ENCODE measurements around the gene RBBP5.

Gene RBBP5

GRCh38 chr1:205128050-205128449 is 6.3 kb upstream of the RBBP5 start:
- DNase-seq: no peak

GRCh38 chr1:205127646-205128045 is 5.9 kb upstream of the RBBP5 start:
- DNase-seq: no peak

DNA sequence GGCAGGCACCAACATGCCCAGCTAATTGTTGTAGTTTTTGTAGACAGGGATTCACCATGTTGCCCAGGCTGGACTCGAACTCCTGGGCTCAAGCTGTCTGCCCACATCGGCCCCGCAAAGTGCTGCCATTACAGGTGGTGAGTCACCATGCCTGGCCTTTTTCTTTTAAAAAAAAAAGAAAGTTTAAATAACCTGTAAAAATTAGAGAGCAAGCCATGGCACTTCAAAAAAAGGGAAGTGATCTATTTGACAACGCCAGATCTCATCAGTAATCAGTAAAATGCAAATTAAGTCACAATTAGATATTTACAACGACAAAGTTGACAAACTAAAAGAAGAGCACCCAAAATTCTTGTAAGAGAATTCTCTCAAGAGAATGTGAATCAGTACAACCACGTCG is 2.9 kb upstream of the RBBP5 start:
- DNase-seq: peak; percentile 4

- DNase-seq: no peak
Observed at GRCh38 chr1:205122489-205122882, 708 bp upstream of the RBBP5 start.

- DNase-seq: no peak
Observed at GRCh38 chr1:205118752-205119151, 3.0 kb downstream of the RBBP5 start.

GRCh38 chr1:205111354-205111753 is 10.4 kb downstream of the RBBP5 start:
- DNase-seq: no peak

DNA sequence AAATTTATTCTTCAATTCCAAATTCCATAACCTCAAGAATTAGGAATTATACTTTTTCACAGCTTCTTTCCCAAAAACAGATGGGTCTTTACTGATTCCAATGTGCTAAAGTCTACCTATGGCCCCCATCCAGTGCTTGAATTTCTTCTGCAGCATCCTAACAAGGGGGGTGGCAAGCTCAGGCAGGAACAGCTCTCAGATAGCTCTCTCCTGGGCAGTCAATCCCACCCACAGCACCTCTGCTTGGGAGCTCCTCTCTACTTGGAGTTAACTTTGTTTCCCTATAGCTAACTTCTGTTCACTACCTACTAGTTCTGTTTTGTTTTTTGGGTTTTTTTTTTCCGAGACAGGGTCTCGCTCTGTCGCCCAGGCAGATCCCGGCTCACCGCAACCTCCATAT is 12.1 kb downstream of the RBBP5 start:
- DNase-seq: no peak

DNA sequence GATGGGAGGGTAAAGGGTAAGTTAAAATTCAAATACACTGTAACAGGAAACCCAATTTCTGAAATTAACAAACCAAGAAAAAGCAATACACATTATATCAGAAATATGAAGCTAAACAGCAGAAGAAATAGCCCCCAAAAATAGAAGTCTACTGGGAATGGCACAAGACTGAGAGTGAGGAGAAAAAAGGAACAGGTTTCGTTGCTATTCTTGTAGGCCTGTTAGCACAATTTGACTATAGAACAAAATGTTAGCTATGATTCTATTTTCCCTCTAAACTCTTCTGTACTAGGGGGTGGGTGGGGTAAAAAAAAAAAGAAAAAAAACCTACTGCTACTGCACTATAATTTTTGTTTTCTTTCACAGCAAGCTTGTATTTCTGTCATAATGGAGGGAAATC is 12.5 kb downstream of the RBBP5 start:
- no peak for DNase-seq

DNA sequence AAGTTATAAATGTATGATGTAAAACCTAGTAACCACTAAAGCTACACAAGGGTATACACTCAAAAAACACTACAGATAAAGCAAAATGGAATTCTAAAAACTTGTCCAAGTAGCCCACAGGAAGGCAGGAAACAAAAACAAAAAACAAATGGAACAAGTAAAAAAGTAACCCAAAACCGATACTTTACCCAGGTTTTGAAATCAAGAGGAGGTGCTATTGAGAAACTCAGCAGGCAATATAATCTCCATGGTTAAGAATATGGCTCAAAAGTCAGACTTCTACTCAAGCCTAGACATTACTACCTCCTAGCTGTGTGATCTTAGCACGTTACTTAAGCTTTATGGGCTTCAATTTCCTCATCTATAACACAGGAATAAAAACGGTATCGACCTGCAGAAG is 13.3 kb downstream of the RBBP5 start:
- DNase-seq: no peak

- no peak for DNase-seq
Observed at GRCh38 chr1:205107327-205107726, 14.5 kb downstream of the RBBP5 start.

DNA sequence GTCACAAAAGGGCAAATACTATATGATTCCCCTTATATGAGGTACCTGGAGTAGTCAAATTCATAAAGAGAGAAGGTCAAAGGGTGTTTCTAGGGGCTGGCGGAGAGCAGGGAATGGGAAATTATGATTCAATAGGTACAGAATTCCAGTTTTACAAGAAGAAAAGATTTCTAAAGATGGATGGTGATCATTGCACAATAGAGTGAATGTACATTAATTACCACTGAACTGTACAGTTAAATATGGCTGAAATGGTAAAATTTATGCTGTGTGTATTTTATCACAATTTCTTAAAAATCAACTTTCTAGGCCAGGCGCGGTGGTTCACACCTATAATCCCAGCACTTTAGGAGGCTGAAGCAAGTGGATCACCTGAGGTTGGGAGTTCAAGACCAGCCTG is 19.4 kb downstream of the RBBP5 start:
- DNase-seq: no peak

- no peak for DNase-seq
Observed at GRCh38 chr1:205098242-205098641, 23.5 kb downstream of the RBBP5 start.

DNA sequence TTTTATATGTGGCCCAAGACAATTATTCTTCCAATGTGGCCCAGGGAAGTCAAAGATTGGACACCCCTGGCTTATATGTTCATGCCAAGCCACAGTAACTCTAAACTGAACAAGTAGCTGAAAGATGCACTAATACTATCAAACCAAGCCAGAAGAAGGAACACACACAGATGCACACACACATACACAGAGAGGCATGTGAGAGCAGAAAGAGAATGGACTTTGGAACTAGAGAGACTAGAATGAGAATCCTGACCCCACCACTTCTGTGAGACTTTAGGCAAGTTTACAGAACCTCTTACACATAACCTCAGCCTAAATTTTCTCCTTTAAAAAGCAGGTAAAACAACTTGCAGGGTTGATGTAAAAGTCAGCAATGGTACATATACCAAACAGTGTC is 26.4 kb downstream of the RBBP5 start:
- no peak for DNase-seq

GRCh38 chr1:205091043-205091740 is 30.6 kb downstream of the RBBP5 start:
- DNase-seq: no peak

GRCh38 chr1:205088341-205088740 is 33.4 kb downstream of the RBBP5 start:
- no peak for DNase-seq

DNA sequence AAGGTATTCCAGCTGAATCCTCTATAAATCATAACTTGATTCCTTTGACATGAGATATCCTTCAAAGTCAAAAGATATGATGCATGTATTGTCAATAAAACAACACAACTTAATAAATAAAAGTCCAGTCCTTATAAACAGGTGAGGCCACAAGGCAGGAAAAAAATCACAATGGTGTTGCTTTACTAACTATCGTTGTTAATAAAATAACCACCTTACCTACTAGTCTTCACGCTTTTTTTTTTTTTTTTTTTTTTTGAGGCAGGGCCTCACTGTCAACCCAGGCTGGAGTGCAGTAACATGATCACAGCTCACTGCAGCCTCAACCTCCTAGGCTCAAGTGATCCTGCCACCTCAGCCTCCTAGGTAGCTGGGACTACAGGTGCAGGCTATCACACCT is 37.4 kb downstream of the RBBP5 start, which contains the start of gene TMEM81:
Gene TMEM81, minus strand, starts transcription at position 101 of the 400 bp plus-strand sequence. CDS start 140 bp downstream, outside the sequence.
- DNase-seq: no peak

DNA sequence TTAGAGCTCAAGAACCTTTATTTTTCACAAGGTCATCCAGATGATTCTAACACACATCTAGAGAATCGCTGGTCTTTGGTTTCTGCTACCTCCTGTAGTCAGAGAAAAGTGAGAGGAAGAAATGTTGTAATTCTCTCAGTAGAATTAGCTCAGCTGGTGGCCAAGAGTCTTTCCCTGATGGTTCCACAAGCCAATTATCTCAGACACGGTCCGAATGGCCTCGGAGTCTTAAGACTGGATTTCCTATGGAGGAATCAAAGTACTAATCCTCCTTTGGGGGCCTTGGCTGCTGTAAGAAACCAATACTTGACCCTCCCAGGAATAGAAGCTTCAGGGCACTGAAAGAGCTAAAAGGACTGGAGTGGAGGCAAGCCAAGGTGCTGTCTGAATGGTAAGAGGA is 39.3 kb downstream of the RBBP5 start:
- DNase-seq: no peak

- DNase-seq: no peak
Observed at GRCh38 chr1:205077934-205078311, 43.9 kb downstream of the RBBP5 start.

GRCh38 chr1:205077158-205077933 is 44.4 kb downstream of the RBBP5 start:
- no peak for DNase-seq

DNA sequence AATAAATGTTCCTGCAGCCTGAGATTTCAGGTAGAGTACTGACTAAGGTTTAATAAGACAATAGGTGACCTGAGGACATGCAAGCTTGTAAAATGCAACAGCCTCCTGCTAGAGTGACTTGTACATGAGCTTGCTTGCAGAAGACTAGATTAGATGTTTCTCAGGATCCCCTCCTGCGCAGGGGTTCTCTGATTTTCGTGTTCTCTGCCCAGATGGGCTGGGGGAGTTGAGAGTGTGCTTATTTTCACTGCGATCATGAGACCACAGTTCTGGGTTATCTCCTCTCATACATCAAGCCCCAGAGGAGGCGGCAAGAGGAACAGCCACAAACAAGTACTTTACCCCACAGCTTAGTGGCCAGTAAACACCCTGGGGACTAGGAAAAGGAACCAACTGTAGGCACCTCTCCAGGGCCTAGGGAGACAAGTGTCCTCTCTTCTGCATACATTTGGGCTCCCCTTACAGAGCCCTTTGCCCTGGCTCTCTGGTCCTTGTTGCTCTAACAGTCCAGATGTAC is 45.5 kb downstream of the RBBP5 start:
- DNase-seq: no peak

DNA sequence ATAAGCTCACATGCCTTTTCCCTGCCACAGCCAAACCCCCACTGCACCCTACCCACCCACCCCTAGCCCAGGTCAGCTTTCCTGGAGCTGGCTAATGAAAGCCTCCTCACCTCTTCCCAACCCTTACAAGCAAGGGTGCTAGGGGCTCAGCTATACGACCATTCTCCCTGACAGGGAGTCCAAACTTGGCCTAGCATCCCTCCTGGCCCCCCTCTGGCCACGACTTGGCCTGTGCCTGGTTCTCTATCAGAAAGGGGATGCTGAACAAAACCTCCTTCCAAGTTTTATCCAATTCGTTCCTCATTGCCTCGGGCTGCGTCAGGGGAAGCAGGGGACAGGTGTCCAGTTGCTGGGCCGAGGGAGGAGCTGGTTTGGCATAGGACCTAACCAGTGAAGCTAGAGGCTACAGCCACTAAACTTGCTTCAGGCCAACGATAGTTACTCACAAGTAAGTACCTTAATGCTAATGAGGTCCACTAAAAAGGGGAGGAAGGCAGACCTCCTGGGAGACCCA is 46.1 kb downstream of the RBBP5 start:
- no peak for DNase-seq

- DNase-seq: no peak
Observed at GRCh38 chr1:205074513-205074912, 47.3 kb downstream of the RBBP5 start.

DNA sequence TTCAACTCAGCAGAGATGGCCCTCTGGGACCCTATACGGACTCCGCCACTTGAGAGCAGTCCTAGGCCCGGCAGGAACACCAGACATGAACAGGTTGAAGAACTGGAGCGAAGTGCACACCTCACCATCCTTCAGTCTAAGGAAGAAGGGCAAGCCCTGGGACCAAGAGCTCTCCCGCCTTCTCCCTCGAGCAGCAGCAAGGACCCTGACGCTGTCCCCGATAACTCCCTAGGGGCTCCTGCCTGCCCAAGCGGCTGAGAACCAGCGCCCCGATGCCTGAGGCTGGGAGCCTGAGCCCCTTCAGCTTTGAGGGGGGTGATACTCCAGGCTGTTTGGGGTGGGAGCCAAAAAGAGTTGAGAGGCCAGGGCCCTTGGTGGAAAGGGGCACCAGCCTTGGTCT is 47.7 kb downstream of the RBBP5 start:
- no peak for DNase-seq

DNA sequence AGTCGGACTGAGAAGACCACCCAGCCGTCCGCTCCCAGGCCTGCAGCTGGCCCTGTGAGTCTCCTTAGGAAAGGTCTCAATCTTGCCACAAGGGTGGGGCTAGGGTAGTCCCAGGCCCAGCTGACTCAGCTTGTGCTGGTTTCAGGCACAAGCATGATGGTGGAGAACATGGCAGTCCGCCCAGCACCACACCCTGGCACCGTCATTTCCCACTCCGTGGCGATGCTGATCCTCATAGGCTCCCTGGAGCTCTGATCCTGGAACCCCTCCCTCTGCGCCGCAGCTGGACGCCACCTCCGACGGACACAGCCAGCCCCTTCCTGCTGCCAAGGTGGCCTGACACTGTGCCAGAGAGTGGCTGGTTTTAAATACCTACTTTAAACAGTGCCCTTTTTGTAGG is 48.3 kb downstream of the RBBP5 start:
- DNase-seq: no peak
